ENCODE results near the gene NUPR2.

DNA sequence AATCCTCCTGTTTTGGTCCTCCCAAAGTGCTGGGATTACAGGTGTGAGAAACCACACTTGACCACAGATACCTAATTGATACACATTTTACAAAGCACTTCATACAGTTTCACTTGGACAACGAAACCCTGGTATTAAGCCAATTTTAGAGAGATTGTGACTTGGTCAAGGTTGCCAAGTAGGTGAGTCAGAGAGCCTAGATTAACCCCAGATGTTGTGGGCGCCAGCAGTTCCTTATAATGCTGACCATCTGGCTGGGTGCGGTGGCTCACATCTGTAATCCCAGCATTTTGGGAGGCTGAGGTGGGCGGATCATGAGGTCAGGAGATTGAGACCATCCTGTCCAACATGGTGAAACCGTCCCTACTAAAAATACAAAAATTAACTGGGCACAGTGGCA is 18.5 kb downstream of the NUPR2 start:
- TF ChIP-seq EZH2 (IDR thresholded peaks at IDR 0.05) (no peak), FOXP2 (optimal IDR thresholded peaks at IDR 0.05; ENCODE audit: control extremely low read depth, extremely low read length, insufficient read depth) (no peak)

Measured in SK-N-MC (cell line).